Spleen (tissue), 11 donors: ENCODE data around the gene ACKR2. TPM values are rescaled to one million over a fixed set of nuclear protein-coding genes. Genes with fewer than 3 reads are reported as not detected.

Source experiments
- DNase-seq: peaks from one replicate; pipeline ENCODE4 v3.0.0-alpha.2; 2020
- H3K27ac ChIP-seq, 8 donors: fragments of 200-600 bp; sonication (generic) in 7 of 8; 1 replicate in 4 of 8; 2 replicates in 4 of 8; pipeline versions ENCODE4 v1.5.0 to v1.8.0; 2016 to 2021; ENCODE audit warnings: inconsistent platforms in 4 of 8, mild to moderate bottlenecking in 4 of 8, moderate library complexity in 1 of 8
- H3K27me3 ChIP-seq, 7 donors: fragments of 200-600 bp; sonication (generic) in 6 of 7; replicated peaks in 1 of 7; 1 replicate in 4 of 7; 2 replicates in 3 of 7; pipeline versions ENCODE4 v1.5.0 to v1.8.0; 2016 to 2021; ENCODE audit warnings: inconsistent platforms in 3 of 7, mild to moderate bottlenecking in 1 of 7
- H3K36me3 ChIP-seq, 6 donors: fragments of 200-600 bp; sonication (generic) in 5 of 6; 1 replicate in 4 of 6; 2 replicates in 2 of 6; pipeline versions ENCODE4 v1.5.0 to v1.8.0; 2016 to 2021; ENCODE audit warnings: inconsistent platforms in 2 of 6
- H3K4me1 ChIP-seq, 6 donors: fragments of 200-600 bp; sonication (generic) in 5 of 6; 1 replicate in 3 of 6; 2 replicates in 3 of 6; pipeline versions ENCODE4 v1.5.0 to v1.8.0; 2016 to 2021; ENCODE audit warnings: inconsistent platforms in 3 of 6
- H3K4me3 ChIP-seq, 8 donors: fragments of 200-600 bp; sonication (generic) in 7 of 8; 1 replicate in 4 of 8; 2 replicates in 4 of 8; pipeline versions ENCODE4 v1.5.0 to v1.8.0; 2016 to 2021; ENCODE audit warnings: inconsistent platforms in 4 of 8, mild to moderate bottlenecking in 4 of 8, moderate library complexity in 2 of 8
- H3K9me3 ChIP-seq, 8 donors: fragments of 200-600 bp; sonication (generic) in 7 of 8; 1 replicate in 4 of 8; 2 replicates in 4 of 8; pipeline versions ENCODE4 v1.5.0 to v1.8.0; 2016 to 2021; ENCODE audit warnings: inconsistent platforms in 4 of 8
- POLR2A ChIP-seq, 3 donors: fragments of 450-650 bp; IDR thresholded peaks; one replicate each; pipeline ENCODE4 v1.5.1; 2017; ENCODE audit warnings: antibody characterized with exemption in 3 of 3, mild to moderate bottlenecking in 1 of 3
- POLR2AphosphoS5 ChIP-seq, 3 donors: sonication (generic); formaldehyde crosslinking; IDR thresholded peaks; one replicate each; pipeline ENCODE4 v1.5.1; 2017; ENCODE audit warnings: antibody characterized with exemption in 3 of 3
- WGBS, 5 donors: extraction: QIAGEN DNeasy Blood & Tissue Kit in 3 of 5; methylation state at CpG; one replicate each; pipeline versions ENCODE4 v1.1.5 to v1.1.7; 2013 to 2018; 5-methylcytosine and 5-hydroxymethylcytosine counted together
- intact Hi-C: fragments of 100-400 bp; cut with DNase I; formaldehyde crosslinking; loops from one replicate; pipeline ENCODE4 v1.15.0; 2023; ENCODE audit warnings: low total_unique reads
- polyA plus RNA-seq, 3 donors: library from polyadenylated mRNA; stranded (reverse); fragments of 200-250 nt; gene quantifications; one replicate each; pipeline ENCODE4 v1.2.1, GENCODE V29; 2013
- small RNA-seq, 4 donors: library from RNA; depleted of rRNA; stranded (forward); fragments of <200 nt; gene quantifications; one replicate each; pipeline ENCODE3, GENCODE V24; 2016
- total RNA-seq, 7 donors: library from RNA; depleted of rRNA in 3 of 7; stranded (reverse); fragments of >200 nt in 3 of 7; fragmentation: NEBNext Ultra II Directional in 4 of 7; extraction: Animal tissue kit (Norgen Biotek cat#: 25700) in 4 of 7; gene quantifications; one replicate each; pipeline versions ENCODE4 v1.1.0 to v1.2.1, GENCODE V29; 2016 to 2021
- TF ChIP-seq, protein P1 (sequence below), 11 experiments: fragments of 200-600 bp in 7 of 11; fragments of 450-650 bp in 4 of 11; sonication (generic) in 4 of 11; IDR thresholded peaks in 8 of 11; conservative IDR thresholded peaks in 3 of 11; 1 replicate in 7 of 11; 2 replicates in 4 of 11; pipeline versions ENCODE4 v1.4.0 to v1.8.0; 2016 to 2021; ENCODE audit warnings: antibody characterized with exemption in 11 of 11, inconsistent platforms in 4 of 11, mild to moderate bottlenecking in 1 of 11
- donor health status: healthy with polysubstance abuse.
- donor health status: DM: no; HTN: no; CAD: no; lungs with moderate emphysema.
- donor health status: DM: no; HTN: no; CAD: no.
- donor health status: Bipolar disorder and iron deficiency.
- donor health status: healthy.
- donor health status: DM: no; HTN: no; CAD: no.
- donor health status: DM: yes; HTN: yes; CAD: no.

ACKR2 gene
- total and polyA plus RNA-seq, 10 donors, result 0.17 to 4.4 (median 0.94) TPM

DNA sequence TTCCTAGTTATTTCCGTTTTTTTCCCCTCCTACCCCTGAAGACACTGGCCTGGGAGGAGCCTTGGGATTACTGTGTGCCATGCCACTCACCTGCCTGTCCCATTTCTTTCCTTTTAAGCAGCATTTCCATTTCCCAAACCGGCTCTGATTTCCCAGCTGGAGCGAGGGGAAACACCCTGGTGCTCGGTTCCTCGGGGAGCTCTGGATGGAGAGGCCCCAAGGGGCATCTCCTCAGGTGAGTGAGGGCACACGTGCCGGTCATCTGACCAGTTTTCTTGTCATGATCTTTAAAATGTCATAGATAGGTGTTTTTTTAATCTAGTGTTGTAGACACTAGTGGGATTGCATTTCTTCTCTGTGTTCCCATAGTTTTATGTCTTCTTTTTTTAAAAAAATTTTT is 99.4 kb downstream of the ACKR2 start:
- H3K36me3 ChIP-seq, result peaks cover 0 to 36% (median 17%) of the 10 kb centered on the region in 6 donors
- peaks cover 0 to 21% (median 12%) of the 10 kb centered on the region in 6 donors for H3K4me1 ChIP-seq
- 78 to 96% (median 87%) methylated on average over 7 of the region's 7 CpGs for WGBS, 5 donors
- H3K27me3 ChIP-seq, result peaks cover 0 to 37% (median 11%) of the 10 kb centered on the region in 7 donors
- intact Hi-C loops, result no loop called here
- peaks cover 0 to 47% (median 24%) of the 10 kb centered on the region in 8 donors for H3K9me3 ChIP-seq
- H3K27ac ChIP-seq, result no peak overlapping the region
- TF ChIP-seq POLR2A (IDR thresholded peaks at IDR 0.05), result no peak
- TF ChIP-seq POLR2AphosphoS5 (IDR thresholded peaks at IDR 0.05), result no peak
- TF ChIP-seq, protein P1, sequence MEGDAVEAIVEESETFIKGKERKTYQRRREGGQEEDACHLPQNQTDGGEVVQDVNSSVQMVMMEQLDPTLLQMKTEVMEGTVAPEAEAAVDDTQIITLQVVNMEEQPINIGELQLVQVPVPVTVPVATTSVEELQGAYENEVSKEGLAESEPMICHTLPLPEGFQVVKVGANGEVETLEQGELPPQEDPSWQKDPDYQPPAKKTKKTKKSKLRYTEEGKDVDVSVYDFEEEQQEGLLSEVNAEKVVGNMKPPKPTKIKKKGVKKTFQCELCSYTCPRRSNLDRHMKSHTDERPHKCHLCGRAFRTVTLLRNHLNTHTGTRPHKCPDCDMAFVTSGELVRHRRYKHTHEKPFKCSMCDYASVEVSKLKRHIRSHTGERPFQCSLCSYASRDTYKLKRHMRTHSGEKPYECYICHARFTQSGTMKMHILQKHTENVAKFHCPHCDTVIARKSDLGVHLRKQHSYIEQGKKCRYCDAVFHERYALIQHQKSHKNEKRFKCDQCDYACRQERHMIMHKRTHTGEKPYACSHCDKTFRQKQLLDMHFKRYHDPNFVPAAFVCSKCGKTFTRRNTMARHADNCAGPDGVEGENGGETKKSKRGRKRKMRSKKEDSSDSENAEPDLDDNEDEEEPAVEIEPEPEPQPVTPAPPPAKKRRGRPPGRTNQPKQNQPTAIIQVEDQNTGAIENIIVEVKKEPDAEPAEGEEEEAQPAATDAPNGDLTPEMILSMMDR (IDR thresholded peaks at IDR 0.05 in 8 of 11, conservative IDR thresholded peaks at IDR 0.05 in 3 of 11), result no peak
- no peak for DNase-seq
- H3K4me3 ChIP-seq, result no peak overlapping the region

DNA sequence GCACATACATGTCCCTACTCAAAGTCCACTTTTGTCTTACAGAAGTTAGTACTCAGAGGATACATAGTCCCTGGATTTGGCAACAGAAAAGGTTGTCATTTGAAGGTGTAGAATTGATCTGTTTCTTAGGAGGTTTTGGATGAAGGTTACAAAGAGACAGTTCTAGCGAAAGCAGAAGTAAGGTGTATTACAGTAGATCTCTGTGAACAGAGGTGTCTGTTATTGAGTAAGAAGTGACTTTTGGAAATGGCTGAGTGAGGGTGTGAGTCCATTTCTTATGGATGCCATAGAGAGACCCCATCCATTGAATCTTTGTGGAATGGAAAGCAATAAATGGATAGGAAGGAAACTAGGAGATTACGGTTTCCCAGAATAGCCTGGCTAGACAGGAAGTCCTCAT is 102.3 kb downstream of the ACKR2 start:
- DNase-seq, result no peak
- 92 to 97% (median 96%) methylated on average over 2 of the region's 2 CpGs for WGBS, 5 donors
- H3K4me1 ChIP-seq, result peaks cover 0 to 10% (median 4%) of the 10 kb centered on the region in 6 donors
- H3K27ac ChIP-seq, result no peak overlapping the region
- intact Hi-C loops, result no loop called here
- H3K4me3 ChIP-seq, result no peak overlapping the region
- H3K27me3 ChIP-seq, result peaks cover 0 to 12% (median 0%) of the 10 kb centered on the region in 7 donors
- H3K36me3 ChIP-seq, result peaks cover 0 to 56% (median 34%) of the 10 kb centered on the region in 6 donors
- H3K9me3 ChIP-seq, result peaks cover 12 to 65% (median 52%) of the 10 kb centered on the region in 8 donors
- TF ChIP-seq POLR2A (IDR thresholded peaks at IDR 0.05), result no peak
- TF ChIP-seq, protein P1 (IDR thresholded peaks at IDR 0.05 in 8 of 11, conservative IDR thresholded peaks at IDR 0.05 in 3 of 11), result no peak
- no peak for TF ChIP-seq POLR2AphosphoS5 (IDR thresholded peaks at IDR 0.05)

DNA sequence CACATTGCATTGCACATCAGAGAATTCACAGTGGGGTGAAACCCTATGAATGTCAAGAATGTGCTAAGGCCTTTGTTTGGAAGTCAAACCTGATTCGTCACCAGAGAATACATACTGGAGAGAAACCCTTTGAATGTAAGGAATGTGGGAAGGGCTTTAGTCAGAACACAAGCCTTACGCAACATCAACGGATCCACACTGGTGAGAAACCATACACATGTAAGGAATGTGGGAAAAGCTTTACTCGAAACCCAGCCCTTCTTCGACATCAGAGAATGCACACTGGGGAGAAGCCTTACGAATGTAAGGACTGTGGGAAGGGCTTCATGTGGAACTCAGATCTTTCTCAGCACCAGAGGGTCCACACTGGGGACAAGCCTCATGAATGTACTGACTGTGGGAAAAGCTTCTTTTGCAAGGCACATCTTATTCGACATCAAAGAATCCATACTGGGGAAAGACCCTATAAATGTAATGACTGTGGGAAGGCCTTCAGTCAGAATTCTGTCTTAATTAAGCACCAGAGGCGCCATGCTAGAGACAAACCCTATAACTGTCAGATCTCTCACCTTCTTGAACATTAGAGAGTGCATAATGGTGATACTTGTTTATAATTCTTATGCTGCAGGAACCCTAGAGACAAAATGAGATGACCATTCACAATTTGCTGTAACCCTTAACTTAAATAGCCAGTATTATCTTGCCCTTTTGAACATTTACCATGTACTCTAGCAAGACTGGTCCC is 105.7 kb downstream of the ACKR2 start:
- H3K36me3 ChIP-seq, result peaks cover 0 to 50% (median 34%) of the 10 kb centered on the region in 6 donors
- H3K27ac ChIP-seq, result no peak overlapping the region
- intact Hi-C loops, result no loop called here
- WGBS, 5 donors, result 89 to 98% (median 94%) methylated on average over 8 of the region's 8 CpGs
- peaks cover 17 to 93% (median 86%) of the 10 kb centered on the region in 8 donors for H3K9me3 ChIP-seq
- no peaks in the 10 kb centered on the region for H3K27me3 ChIP-seq
- DNase-seq, result no peak
- no peaks in the 10 kb centered on the region for H3K4me1 ChIP-seq
- TF ChIP-seq, protein P1 (IDR thresholded peaks at IDR 0.05 in 8 of 11, conservative IDR thresholded peaks at IDR 0.05 in 3 of 11), result no peak
- no peak for TF ChIP-seq POLR2AphosphoS5 (IDR thresholded peaks at IDR 0.05)
- TF ChIP-seq POLR2A (IDR thresholded peaks at IDR 0.05), result no peak
- H3K4me3 ChIP-seq, result no peak overlapping the region

Small RNA genes lying within 50 kb of the gene (small RNA-seq; reads per million reads assigned to genes)
- gene CCDC13, result 0 reads per million in 4 donors

Other genes with a start within 250 kb of the ACKR2 start
- 10 to 100 TPM; 28.9 to 58.2 (median 40.8) TPM for gene SEC22C, start 227.5 kb upstream of the ACKR2 start, total RNA-seq
- 10 to 100 TPM; 13.5 to 19.9 (median 17.2) TPM for gene SEC22C, start 227.5 kb upstream of the ACKR2 start, polyA plus RNA-seq
- 10 to 100 TPM; 23.1 to 42.6 (median 27.1) TPM for gene SS18L2, start 218.6 kb upstream of the ACKR2 start, total RNA-seq
- gene SS18L2, start 218.6 kb upstream of the ACKR2 start, polyA plus RNA-seq, result 10 to 100 TPM; 81.9 to 86.6 (median 84.5) TPM
- gene NKTR, start 208.8 kb upstream of the ACKR2 start, total RNA-seq, result 100 to 1,000 TPM in 6 of 7 donors, 10 to 100 TPM in 1; 99.2 to 258 (median 159) TPM
- 10 to 100 TPM; 19.9 to 35.8 (median 30.9) TPM for gene NKTR, start 208.8 kb upstream of the ACKR2 start, polyA plus RNA-seq
- 10 to 100 TPM in 6 of 7 donors, 1 to 10 TPM in 1; 9.9 to 22.2 (median 16.3) TPM for gene ZBTB47, start 155.7 kb upstream of the ACKR2 start, total RNA-seq
- 1 to 10 TPM; 2.1 to 5.0 (median 2.5) TPM for gene ZBTB47, start 155.7 kb upstream of the ACKR2 start, polyA plus RNA-seq
- gene KLHL40, start 123.9 kb upstream of the ACKR2 start, total RNA-seq, result not detected
- gene KLHL40, start 123.9 kb upstream of the ACKR2 start, polyA plus RNA-seq, result under 1 TPM in 2 of 3 donors, not detected in 1; 0.03 to 0.17 TPM
- gene HHATL, start 106.6 kb upstream of the ACKR2 start, total RNA-seq, result not detected
- under 1 TPM in 2 of 3 donors, not detected in 1; 0.13 to 0.42 TPM for gene HHATL, start 106.6 kb upstream of the ACKR2 start, polyA plus RNA-seq
- 1 to 10 TPM in 6 of 7 donors, under 1 TPM in 1; 0.70 to 3.7 (median 1.4) TPM for gene CCDC13, start 36.2 kb upstream of the ACKR2 start, total RNA-seq
- gene CCDC13, start 36.2 kb upstream of the ACKR2 start, polyA plus RNA-seq, result under 1 TPM; 0.51 to 0.93 (median 0.70) TPM
- 10 to 100 TPM; 48.5 to 89.0 (median 58.8) TPM for gene HIGD1A, start 5.0 kb upstream of the ACKR2 start, total RNA-seq
- gene HIGD1A, start 5.0 kb upstream of the ACKR2 start, polyA plus RNA-seq, result 10 to 100 TPM; 39.4 to 86.6 (median 60.5) TPM
- gene CYP8B1, start 66.4 kb downstream of the ACKR2 start, total RNA-seq, result not detected
- under 1 TPM in 1 of 3 donors, not detected in 2; 0.02 TPM for gene CYP8B1, start 66.4 kb downstream of the ACKR2 start, polyA plus RNA-seq
- 10 to 100 TPM in 1 of 7 donors, 1 to 10 TPM in 6; 2.9 to 10.4 (median 5.1) TPM for gene ZNF662, start 96.7 kb downstream of the ACKR2 start, total RNA-seq
- 1 to 10 TPM; 1.0 to 2.8 (median 2.2) TPM for gene ZNF662, start 96.7 kb downstream of the ACKR2 start, polyA plus RNA-seq
- gene GASK1A, start 169.9 kb downstream of the ACKR2 start, total RNA-seq, result 1 to 10 TPM in 5 of 7 donors, under 1 TPM in 2; 0.43 to 4.0 (median 1.9) TPM
- 1 to 10 TPM in 2 of 3 donors, under 1 TPM in 1; 0.59 to 2.4 (median 1.6) TPM for gene GASK1A, start 169.9 kb downstream of the ACKR2 start, polyA plus RNA-seq